HPDE6-E6E7 (cell line): ENCODE results near the gene CNIH3.
"Not testable (repeated sequence)": the region's sequence is repeated elsewhere in the genome, so short reads cannot be mapped to it uniquely, and the experiment has no call there.

Source experiments
- DNase-seq: peaks from one replicate; pipeline ENCODE4 v3.0.0; 2011; ENCODE audit warnings: missing footprints; ENCODE audit errors: extremely low spot score

The CNIH3 gene

GRCh38 chr1:224615861-224616755, at the start of gene CNIH3:
Gene CNIH3, plus strand, starts transcription at chr1:224616317. Its CDS starts 858 bp downstream, at chr1:224617175.
- DNase-seq: peak; percentile 52

GRCh38 chr1:224566492-224566891, 49.6 kb upstream of the CNIH3 start:
- not testable (repeated sequence) for DNase-seq

DNA sequence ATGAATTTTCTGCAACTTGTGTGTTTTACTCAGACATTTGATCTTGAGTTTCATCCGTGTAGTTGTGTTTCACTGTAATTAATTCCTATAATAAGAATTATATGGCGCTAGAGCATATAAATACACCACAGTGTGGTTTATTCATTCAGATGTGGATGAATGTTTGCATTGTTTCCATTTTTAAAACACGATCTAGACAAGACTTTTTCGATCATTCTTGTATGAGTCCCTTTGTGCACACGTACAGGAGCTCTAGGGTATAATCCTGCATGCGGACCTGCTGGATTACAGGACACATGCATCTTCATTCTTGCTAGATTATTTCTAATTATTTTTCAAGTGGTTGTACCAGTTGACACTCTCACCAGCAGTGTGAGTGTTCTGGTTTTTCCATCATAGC, 46.8 kb upstream of the CNIH3 start:
- DNase-seq: no peak

DNA sequence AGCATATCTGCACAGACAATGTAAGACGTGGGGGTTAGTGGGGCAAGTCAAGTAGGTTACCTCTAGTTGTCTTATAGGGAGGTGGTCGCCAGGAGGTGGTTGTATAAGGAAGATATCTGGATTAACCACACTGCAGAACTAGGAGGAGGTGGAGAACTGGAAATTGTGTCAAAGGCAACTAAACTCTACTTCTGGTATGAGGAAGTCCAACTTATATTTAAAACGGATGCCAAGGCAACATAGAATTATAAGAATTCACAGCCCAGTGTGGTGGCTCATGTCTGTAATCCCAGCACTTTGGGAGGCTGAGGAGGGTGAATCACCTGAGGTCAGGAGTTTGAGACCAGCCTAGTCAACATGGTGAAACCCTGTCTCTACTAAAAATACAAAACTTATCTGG, 44.1 kb upstream of the CNIH3 start:
- not testable (repeated sequence) for DNase-seq

- no peak for DNase-seq
Measured at GRCh38 chr1:224579526-224579925, 36.6 kb upstream of the CNIH3 start.

- DNase-seq: no peak
Measured at GRCh38 chr1:224580006-224580405, 36.1 kb upstream of the CNIH3 start.

DNA sequence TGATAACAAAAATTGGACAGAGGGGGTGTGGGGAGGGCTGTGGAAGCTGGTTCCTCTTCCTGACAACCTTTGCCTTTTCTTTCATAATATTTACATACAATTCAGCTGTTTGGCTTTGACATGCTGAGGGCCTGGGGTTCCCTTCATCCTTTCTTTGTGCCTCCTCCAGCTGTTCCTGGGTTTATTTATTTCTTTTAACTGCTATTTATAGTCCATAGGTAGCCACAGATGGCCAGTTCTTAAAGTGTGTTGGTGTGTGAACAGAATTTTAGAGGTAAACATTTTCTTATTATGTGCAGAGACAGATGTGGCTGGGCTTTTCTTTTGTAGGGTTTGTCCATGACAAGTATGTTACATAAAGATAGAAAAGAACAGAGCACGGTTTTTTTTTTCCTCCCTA, 34.1 kb upstream of the CNIH3 start:
- no peak for DNase-seq

DNA sequence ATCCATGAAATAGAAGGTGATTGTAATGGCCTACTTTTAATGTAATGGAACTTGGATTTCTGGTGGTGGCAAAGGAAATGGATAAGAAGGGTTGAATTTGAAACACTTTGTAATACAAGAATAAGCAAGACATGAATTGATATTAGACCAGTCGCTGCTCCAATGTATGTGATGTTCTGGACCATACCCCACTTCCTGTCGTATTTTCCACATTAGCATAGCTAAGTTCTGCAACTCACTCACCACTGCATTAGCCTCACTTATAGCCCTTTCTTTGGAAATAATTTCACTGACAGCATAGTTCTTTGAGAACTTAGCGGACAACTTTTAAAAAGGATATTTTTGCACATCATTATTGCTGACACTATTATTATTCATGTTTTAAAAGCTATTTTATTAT, 32.3 kb upstream of the CNIH3 start:
- DNase-seq: no peak

GRCh38 chr1:224585051-224585450, 31.1 kb upstream of the CNIH3 start:
- no peak for DNase-seq

DNA sequence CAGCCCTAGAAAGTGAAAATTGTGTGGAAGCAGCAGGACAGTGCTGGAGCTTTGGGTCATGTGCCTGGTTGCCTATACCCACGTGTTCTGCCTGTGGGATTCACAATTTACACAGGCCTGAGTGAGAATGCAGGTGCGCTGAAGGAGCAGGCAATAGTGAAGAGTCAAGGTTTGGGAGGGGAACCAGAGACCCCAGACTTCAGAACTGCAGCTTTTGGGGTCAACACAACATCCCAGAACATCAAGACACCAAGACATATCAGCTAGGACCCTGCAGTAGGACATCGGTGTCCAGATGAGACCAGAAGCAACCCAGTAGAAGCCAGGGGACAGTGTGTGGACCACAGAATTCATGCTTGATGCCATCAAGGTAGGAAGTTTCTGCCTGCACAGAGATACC, 29.1 kb upstream of the CNIH3 start:
- DNase-seq: no peak

DNA sequence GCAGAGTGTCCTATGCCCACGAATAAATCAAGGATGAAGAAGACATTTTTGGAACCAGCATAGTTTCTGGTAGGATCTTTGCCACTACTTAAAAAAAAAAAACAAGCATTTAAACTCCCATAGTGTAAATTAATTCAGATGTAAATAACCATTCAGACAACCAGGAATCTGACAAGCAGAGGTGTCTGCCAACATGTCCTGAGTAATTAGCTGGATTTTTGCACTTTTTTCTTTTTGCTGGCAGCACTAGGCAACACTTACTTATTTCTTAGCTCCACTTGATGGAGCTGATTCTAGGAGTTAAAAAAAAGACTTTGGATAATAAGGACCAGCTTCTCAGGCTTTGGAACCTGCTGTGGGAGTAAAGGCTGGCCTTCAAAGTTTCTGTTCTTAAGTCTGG, 27.6 kb upstream of the CNIH3 start:
- no peak for DNase-seq

DNA sequence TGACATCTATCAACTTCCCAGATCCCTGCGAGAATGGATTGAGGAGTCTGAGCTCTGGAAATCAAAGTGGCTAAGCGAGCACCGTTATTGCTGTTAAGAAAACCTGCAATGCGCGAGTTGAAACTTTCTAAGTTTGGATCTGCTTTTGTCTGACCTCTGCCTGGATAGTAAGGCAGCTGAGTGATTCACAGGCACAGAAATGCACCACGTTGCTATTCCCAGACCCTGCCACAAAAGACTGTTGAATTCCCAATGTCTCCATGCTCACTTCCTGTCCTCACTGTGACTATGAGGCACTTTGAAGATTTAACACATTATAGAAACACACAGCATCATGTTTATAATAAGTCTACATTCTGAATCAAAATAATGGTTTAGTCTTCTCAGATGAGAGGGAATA, 27.1 kb upstream of the CNIH3 start:
- no peak for DNase-seq

DNA sequence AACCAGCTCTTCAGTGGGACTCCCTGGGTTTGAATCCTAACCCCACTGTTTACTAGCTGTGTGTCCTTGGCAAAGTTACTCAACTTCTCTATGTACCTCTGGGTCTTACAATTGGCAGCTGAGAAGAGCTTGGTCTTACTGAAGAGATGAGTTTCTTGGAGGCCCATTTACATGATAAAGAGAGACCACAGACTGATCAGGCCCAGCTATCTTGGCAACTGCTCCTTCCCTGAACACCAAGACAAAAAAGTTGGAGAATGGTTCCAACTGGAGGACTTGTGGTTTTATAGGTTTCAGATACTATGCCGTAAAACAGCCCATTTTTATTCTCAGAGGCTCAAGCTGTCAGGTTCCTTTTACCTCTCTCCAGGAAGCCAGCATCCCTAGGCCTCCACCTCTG, 24.8 kb upstream of the CNIH3 start:
- DNase-seq: no peak

GRCh38 chr1:224592636-224593582, 23.2 kb upstream of the CNIH3 start:
- DNase-seq: no peak

DNA sequence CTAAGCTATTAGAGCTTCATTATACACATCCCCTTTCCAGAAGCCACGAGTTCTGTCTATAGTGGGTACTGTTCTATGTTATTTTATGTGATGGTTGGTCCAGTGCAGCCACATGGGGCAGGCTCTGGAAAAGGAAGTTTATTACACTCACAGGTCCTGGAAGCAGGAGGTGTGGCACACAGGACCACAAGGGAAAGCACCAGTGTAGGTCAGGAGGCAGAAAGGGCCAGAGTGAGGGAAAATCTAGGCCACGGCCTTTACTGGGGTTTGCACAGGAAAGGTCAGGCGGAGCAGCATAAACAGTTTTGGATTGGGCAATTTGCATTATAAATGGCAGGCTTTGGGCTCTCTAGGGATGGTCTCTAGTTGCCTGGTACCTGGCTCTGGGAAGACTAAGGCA, 21.8 kb upstream of the CNIH3 start:
- DNase-seq: no peak

GRCh38 chr1:224594851-224595250, 21.3 kb upstream of the CNIH3 start:
- DNase-seq: no peak

DNA sequence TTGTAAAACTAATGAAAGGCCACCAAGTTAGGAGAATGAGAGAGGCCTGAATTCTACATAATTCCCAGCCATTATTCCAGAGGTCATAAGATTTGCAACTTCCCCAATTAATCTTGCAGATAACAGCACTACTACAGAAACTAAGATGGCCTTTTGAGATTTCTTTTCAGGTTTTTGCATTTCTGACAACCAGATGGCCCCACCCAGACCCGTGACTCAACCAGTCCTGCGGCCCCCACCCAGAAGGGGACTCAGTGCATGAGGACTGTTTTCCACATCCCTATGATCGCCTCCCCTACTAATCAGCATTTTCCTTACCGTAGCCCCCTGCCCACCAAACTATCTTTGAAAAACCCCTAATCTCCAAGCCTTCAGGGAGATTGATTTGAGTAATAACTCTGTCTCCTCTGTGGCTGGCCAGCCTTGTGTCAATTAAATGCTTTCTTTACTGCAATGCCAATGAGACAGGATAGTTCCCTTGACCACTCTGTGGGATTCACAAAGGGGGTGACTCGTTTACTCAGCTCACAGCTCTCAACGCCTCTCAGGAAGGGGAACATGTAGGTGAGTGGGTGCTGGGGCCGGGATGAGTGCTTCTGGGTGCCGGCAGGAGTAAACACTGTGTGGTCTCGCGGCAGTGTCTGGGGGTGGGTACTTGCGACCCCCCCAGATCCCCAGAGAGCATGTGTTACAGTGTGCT, 10.5 kb upstream of the CNIH3 start:
- DNase-seq: no peak

- no peak for DNase-seq
Measured at GRCh38 chr1:224607188-224608148, 8.6 kb upstream of the CNIH3 start.

DNA sequence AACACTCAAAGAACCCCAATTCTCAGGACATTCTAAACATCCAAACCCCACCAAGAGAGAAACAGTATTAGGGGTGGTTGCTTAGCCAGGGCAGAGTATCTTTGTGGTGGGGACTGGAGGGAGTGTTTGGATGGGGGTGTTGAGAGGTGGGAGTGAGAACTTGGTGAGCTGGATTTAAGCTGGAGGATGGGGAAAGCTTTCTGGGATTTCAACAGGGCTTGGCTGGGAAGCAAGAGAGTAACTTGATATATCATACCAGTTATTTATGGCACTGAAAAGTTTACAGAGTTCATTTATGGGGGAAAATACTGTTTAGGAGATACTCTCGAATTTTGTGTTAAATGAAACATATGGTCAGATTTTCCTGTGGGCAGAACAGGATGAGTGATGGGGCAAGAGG, 6.8 kb upstream of the CNIH3 start:
- no peak for DNase-seq

DNA sequence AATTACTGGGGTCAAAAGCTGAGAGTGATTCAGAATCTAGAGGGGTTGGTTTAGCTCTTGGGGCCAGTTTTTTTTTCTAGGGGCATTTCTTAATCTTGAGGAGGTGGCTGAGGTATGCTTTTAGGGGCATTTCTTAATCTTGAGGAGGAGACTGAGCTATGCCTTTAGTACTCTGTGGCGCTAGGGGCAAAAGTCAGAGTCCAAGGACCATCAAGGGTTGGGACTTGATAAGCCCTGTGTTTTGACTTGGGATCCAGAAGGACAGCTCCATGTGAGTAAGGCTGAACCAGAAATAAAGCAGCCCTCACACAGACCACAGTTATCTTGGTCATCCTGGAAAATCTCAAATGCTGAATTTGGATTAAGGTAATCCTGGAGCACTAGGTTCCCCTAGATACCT, 3.9 kb upstream of the CNIH3 start:
- no peak for DNase-seq

DNA sequence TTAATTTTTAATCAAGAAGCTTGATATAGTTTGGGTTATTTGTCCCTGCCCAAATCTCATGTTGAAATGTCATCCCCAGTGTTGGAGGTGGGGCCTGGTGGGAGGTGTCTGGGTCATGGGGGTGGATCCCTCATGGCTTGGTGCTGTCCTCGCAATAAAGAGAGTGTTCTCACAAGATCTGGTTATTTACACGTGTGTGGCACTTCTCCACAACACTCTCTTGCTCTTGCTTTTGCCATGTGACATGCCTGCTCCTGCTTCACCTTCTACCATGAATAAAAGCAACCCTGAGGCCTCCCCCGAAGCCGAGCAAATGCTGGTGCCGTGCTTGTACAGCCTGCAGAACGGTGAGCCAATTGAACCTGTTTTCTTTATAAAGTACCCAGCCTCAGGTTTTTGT, 2.6 kb upstream of the CNIH3 start:
- DNase-seq: no peak
